Lung (tissue), 12 donors: ENCODE measurements around the gene STEAP1. TPM values are rescaled to one million over a fixed set of nuclear protein-coding genes. Genes with fewer than 3 reads are reported as not detected.

Source experiments
- ATAC-seq: fragments of 200-7000 bp; cut with Tn5 transposase; one replicate; pipeline ENCODE4 v1.9.1; 2020; ENCODE audit warnings: moderate number of reproducible peaks; ENCODE audit not compliant: insufficient read depth, low FRiP score
- DNase-seq, 3 donors: peaks; one replicate each; pipeline ENCODE4 v3.0.0-alpha.2; 2013 to 2017
- H3K27ac ChIP-seq, 2 donors: one replicate each; pipeline ENCODE4 v1.5.1; 2013; ENCODE audit warnings: mild to moderate bottlenecking in 2 of 2, moderate library complexity in 2 of 2, control low read depth in 1 of 2, inconsistent platforms in 1 of 2, low read depth in 1 of 2, low read length in 1 of 2
- H3K27me3 ChIP-seq, 3 donors: one replicate each; pipeline ENCODE4 v1.5.1; 2013; ENCODE audit warnings: low read length in 2 of 3; ENCODE audit not compliant: control insufficient read depth in 3 of 3, insufficient read depth in 3 of 3
- H3K36me3 ChIP-seq, 4 donors: one replicate each; pipeline ENCODE4 v1.5.1; 2013; ENCODE audit warnings: low read length in 4 of 4, mild to moderate bottlenecking in 1 of 4, moderate library complexity in 1 of 4; ENCODE audit not compliant: control insufficient read depth in 4 of 4, insufficient read depth in 4 of 4
- H3K4me1 ChIP-seq, 5 donors: one replicate each; pipeline ENCODE4 v1.5.1; 2013; ENCODE audit warnings: low read length in 5 of 5, mild to moderate bottlenecking in 2 of 5, moderate library complexity in 1 of 5; ENCODE audit not compliant: control insufficient read depth in 5 of 5, insufficient read depth in 5 of 5
- H3K4me3 ChIP-seq: one replicate; pipeline ENCODE4 v1.5.1; 2013; ENCODE audit warnings: mild to moderate bottlenecking, control low read depth, moderate library complexity
- H3K9ac ChIP-seq, 2 donors: one replicate each; pipeline ENCODE4 v1.5.1; 2013; ENCODE audit warnings: low read length in 2 of 2, control low read depth in 1 of 2; ENCODE audit not compliant: insufficient read depth in 1 of 2
- H3K9me3 ChIP-seq, 4 donors: one replicate each; pipeline ENCODE4 v1.5.1; 2013; ENCODE audit warnings: low read length in 3 of 4, mild to moderate bottlenecking in 1 of 4, moderate library complexity in 1 of 4; ENCODE audit not compliant: control insufficient read depth in 4 of 4, insufficient read depth in 3 of 4
- CTCF ChIP-seq: IDR thresholded peaks from 2 replicates; pipeline ENCODE4 v1.5.1; 2012; ENCODE audit warnings: mild to moderate bottlenecking; ENCODE audit errors: control extremely low read depth, extremely low read depth
- WGBS, 2 donors: extraction: QIAGEN DNeasy Blood & Tissue Kit; methylation state at CpG; one replicate each; pipeline ENCODE4 v1.1.7; 2013; 5-methylcytosine and 5-hydroxymethylcytosine counted together
- polyA plus RNA-seq, 2 donors: library from polyadenylated mRNA; stranded (reverse); fragments of 200-250 nt; gene quantifications; one replicate each; pipeline ENCODE4 v1.2.1, GENCODE V29; 2013
- total RNA-seq, 2 donors: library from RNA; depleted of rRNA in 1 of 2; stranded (reverse); fragments of >200 nt in 1 of 2; gene quantifications; one replicate each; pipeline ENCODE4 v1.2.1, GENCODE V29; 2014 to 2021
- donor health status: control.
- donor health status: control.
- donor health status: Bipolar disorder and iron deficiency.
- donor health status: healthy.
- donor health status: DM: yes; HTN: yes; CAD: no.

Gene STEAP1
- total and polyA plus RNA-seq, 4 donors: 3.2 to 19.2 (median 7.5) TPM

- Histone ChIP-seq H3K27me3 (no peaks in the 10 kb centered on the region), H3K9ac (no peak overlapping the region), H3K4me3 (no peak overlapping the region), H3K36me3 (no peaks in the 10 kb centered on the region), H3K27ac (no peak overlapping the region), H3K9me3 (peaks cover 0 to 4% (median 0%) of the 10 kb centered on the region in 4 donors), H3K4me1 (no peaks in the 10 kb centered on the region)
- no peak for ATAC-seq
- DNase-seq: no peak
- TF ChIP-seq CTCF: no peak
These were observed 33.3 kb downstream of the STEAP1 start for GRCh38 chr7:90187507-90188050.

GRCh38 chr7:90188281-90188680, 34.0 kb downstream of the STEAP1 start:
- Histone ChIP-seq H3K9ac (no peak overlapping the region), H3K36me3 (no peaks in the 10 kb centered on the region), H3K4me3 (no peak overlapping the region), H3K27me3 (no peaks in the 10 kb centered on the region), H3K4me1 (no peaks in the 10 kb centered on the region), H3K27ac (no peak overlapping the region), H3K9me3 (peaks cover 0 to 4% (median 0%) of the 10 kb centered on the region in 4 donors)
- no peak for DNase-seq
- TF ChIP-seq CTCF: no peak
- 33 to 46% methylated on average over 2 of the region's 2 CpGs for WGBS, 2 donors
- no peak for ATAC-seq

- no peak for DNase-seq
- TF ChIP-seq CTCF: no peak
- Histone ChIP-seq H3K4me1 (no peaks in the 10 kb centered on the region), H3K9ac (no peak overlapping the region), H3K4me3 (no peak overlapping the region), H3K9me3 (peaks cover 0 to 4% (median 0%) of the 10 kb centered on the region in 4 donors), H3K27ac (no peak overlapping the region), H3K27me3 (no peaks in the 10 kb centered on the region), H3K36me3 (no peaks in the 10 kb centered on the region)
- ATAC-seq: no peak
These were observed 36.7 kb downstream of the STEAP1 start for GRCh38 chr7:90190995-90191394.

DNA sequence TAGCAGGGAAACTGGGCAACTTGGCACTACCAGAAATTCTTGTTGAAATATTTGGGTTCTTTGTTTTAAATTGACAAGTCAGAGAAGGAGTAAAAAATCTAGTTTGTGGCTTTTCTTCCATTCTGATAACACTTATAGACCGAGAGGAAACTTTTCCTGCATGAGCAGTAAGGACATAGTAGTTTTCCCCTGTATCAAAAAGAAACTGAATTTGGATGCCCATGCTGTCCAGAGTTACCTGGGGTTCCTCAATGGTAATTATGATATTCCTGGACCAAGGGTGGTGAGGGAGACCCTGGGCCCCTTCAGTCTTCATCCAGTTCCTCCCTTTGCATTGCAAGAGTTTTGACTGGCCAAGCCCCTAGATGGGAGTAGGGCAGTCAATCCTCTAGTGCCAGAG, 37.4 kb downstream of the STEAP1 start:
- Histone ChIP-seq H3K4me1 (no peaks in the 10 kb centered on the region), H3K36me3 (no peaks in the 10 kb centered on the region), H3K27me3 (no peaks in the 10 kb centered on the region), H3K9me3 (peaks cover 0 to 4% (median 0%) of the 10 kb centered on the region in 4 donors), H3K27ac (no peak overlapping the region), H3K9ac (no peak overlapping the region), H3K4me3 (no peak overlapping the region)
- ATAC-seq: no peak
- no peak for DNase-seq
- WGBS, 2 donors: 69 to 72% methylated on average over 1 of the region's 1 CpG
- no peak for TF ChIP-seq CTCF
